ENCODE data around the gene FIGN. TPM values are rescaled to one million over a fixed set of nuclear protein-coding genes. Genes with fewer than 3 reads are reported as not detected.

The FIGN gene
- total RNA-seq, 1 donor from 2014 or later: not detected

DNA sequence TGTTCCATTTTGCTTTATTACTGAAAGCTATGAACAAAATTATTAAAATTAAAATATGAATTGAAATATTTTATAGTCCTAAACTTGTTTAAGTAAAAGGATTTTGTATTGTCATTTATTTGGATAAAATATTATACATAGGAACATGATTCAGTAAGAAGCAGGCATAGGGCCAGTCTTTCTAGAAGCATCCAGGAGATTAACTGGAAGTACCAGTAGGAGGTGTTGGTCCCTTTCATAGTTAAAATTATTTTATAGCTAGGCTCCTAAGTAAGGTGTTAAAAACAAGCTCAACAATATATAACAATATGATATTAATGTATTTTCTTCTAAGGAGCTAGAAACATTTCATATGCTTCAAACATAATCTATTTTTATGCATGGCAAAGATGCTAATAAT, 43.7 kb downstream of the FIGN start:
- no peaks in the 10 kb centered on the region for H3K27me3 Mint-ChIP-seq (ENCODE audit: insufficient read depth)
- no peaks in the 10 kb centered on the region for H3K9me3 Mint-ChIP-seq
- no peak overlapping the region for H3K4me3 Mint-ChIP-seq
- no peaks in the 10 kb centered on the region for H3K36me3 Mint-ChIP-seq (ENCODE audit: low read depth)
- intact Hi-C loops (cut with micrococcal nuclease): no loop called here
- DNase-seq (ENCODE audit: low spot score): no peak
- no peak overlapping the region for H3K27ac Mint-ChIP-seq
- no peaks in the 10 kb centered on the region for H3K4me1 Mint-ChIP-seq (ENCODE audit: low read depth)

DNA sequence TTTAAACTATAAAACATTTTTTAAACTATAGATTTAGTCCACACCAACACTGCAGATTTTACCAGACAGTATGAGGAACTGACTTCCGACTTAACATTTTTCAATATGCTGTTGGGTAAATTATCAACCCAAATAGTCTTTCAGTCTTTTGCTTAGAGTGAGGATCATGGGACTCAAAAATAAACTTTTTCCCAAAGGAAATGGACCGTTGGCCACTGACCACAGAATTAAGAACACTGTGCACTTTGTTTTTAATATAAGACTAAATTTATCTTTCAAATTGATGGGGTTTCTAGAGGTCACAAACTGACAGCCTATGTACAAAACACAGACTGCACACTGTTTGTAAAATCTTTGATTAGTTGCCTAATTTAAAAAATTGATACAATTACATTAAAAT, 44.9 kb downstream of the FIGN start:
- Mint-ChIP-seq H3K4me1 (ENCODE audit: low read depth) (no peaks in the 10 kb centered on the region), H3K4me3 (no peak overlapping the region), H3K36me3 (ENCODE audit: low read depth) (no peaks in the 10 kb centered on the region), H3K9me3 (no peaks in the 10 kb centered on the region), H3K27ac (no peak overlapping the region), H3K27me3 (ENCODE audit: insufficient read depth) (no peaks in the 10 kb centered on the region)
- no peak for DNase-seq (ENCODE audit: low spot score)
- intact Hi-C loops (cut with micrococcal nuclease): no loop called here

DNA sequence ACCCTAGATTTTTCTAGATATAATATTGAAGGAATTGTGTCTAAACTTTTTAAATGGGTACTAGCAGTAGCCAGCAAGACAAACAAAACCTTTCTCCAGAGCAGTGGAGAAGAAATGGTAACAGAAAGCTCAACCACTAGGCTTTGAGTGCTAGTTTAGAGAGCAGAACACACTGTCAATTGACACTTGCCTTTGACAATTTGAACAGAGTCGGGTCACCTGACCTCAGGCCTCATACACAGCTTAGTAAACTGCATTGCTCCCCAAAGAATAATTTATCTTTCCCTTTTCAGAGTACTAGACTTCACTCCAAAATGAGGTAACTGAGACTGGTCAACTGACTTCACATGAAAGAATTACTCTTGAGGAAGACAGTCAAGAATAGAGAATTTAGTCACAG, 48.6 kb downstream of the FIGN start:
- intact Hi-C loops (cut with micrococcal nuclease): no loop called here
- Mint-ChIP-seq H3K4me1 (ENCODE audit: low read depth) (no peaks in the 10 kb centered on the region), H3K27ac (no peak overlapping the region), H3K36me3 (ENCODE audit: low read depth) (no peaks in the 10 kb centered on the region), H3K27me3 (ENCODE audit: insufficient read depth) (no peaks in the 10 kb centered on the region), H3K9me3 (no peaks in the 10 kb centered on the region), H3K4me3 (no peak overlapping the region)
- no peak for DNase-seq (ENCODE audit: low spot score)

DNA sequence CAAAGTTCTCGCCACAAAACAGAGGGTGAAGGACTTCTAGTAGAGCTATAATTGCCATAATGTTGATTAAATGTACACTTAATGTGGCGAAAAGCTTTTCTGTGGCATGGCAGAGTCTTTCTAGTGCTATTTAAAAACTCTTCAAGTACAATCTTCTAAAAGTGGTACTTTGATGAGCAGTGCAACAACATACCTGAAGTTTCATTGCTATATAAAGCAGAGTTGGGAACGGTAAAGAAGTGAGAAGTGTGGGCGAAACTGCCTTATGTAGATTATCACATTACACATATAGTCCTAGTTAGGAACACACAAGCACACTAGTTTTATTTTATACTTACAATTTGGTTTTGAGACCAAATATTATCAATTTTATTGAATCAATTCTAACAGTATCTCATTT, 49.5 kb downstream of the FIGN start:
- Mint-ChIP-seq H3K27me3 (ENCODE audit: insufficient read depth) (no peaks in the 10 kb centered on the region), H3K9me3 (no peaks in the 10 kb centered on the region), H3K36me3 (ENCODE audit: low read depth) (no peaks in the 10 kb centered on the region), H3K27ac (no peak overlapping the region), H3K4me1 (ENCODE audit: low read depth) (no peaks in the 10 kb centered on the region), H3K4me3 (no peak overlapping the region)
- intact Hi-C loops (cut with micrococcal nuclease): no loop called here
- no peak for DNase-seq (ENCODE audit: low spot score)

DNA sequence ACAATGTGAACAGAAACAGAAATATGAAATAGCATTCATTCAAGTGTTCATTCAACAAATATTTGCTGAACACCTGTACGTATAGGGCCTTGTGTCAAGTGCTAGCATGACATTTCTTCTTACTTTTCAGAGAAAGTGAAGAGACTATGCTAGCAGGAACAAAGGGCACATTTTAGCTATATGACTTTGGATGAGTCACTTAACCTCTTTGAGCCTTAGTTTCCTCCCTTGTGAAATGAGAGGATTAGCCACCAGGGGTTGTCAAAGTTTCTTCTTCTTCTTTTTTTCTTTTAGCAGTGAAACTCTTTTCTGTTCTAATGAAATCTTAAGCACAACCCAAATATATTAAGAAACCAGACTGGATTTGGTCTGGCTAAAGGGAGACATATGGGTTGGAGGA, 53.1 kb downstream of the FIGN start:
- H3K36me3 Mint-ChIP-seq (ENCODE audit: low read depth): no peaks in the 10 kb centered on the region
- no peak overlapping the region for H3K4me3 Mint-ChIP-seq
- H3K27me3 Mint-ChIP-seq (ENCODE audit: insufficient read depth): no peaks in the 10 kb centered on the region
- intact Hi-C loops (cut with micrococcal nuclease): no loop called here
- H3K9me3 Mint-ChIP-seq: no peaks in the 10 kb centered on the region
- DNase-seq (ENCODE audit: low spot score): no peak
- H3K27ac Mint-ChIP-seq: no peak overlapping the region
- no peaks in the 10 kb centered on the region for H3K4me1 Mint-ChIP-seq (ENCODE audit: low read depth)

DNA sequence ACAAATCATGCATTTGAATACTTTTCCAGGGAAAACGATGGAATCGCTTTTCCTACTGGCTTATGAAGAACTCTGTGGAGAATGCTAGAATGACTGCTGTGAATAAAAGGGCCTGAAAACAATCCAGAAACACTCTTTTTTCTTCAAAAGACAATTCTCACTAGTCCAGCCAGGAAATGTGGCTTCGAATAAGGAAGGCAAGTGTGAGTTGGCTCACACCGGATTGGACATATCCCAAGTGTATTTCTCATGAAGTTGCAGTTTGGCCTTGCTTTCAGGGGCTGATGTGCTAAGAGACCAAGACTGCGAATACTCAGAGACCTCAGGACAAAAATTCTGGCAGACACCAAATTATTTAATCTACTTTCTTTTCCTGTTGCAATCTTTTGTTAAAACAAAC, 54.1 kb downstream of the FIGN start:
- H3K4me3 Mint-ChIP-seq: no peak overlapping the region
- H3K27ac Mint-ChIP-seq: no peak overlapping the region
- H3K36me3 Mint-ChIP-seq (ENCODE audit: low read depth): no peaks in the 10 kb centered on the region
- intact Hi-C loops (cut with micrococcal nuclease): no loop called here
- H3K9me3 Mint-ChIP-seq: no peaks in the 10 kb centered on the region
- H3K4me1 Mint-ChIP-seq (ENCODE audit: low read depth): no peaks in the 10 kb centered on the region
- H3K27me3 Mint-ChIP-seq (ENCODE audit: insufficient read depth): no peaks in the 10 kb centered on the region
- no peak for DNase-seq (ENCODE audit: low spot score)

DNA sequence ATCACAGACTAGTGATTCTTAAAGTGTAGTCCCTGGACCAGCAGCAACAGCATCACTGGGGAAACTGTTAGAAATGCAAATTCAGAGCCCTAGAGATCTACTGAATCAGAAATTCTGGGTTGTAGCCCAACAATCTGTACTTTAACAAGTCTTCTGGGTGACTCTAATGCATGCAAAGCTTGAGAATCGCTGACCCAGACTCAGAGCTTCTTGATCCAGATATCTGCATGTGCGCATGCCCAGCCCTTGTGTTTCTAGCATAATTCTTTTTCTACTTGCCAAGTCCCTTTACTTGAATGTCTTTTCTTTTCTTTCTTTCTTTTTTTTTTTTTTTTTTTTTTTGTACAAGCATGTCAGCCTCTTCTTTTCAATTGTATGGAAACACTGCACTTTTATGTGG, 60.4 kb downstream of the FIGN start:
- Mint-ChIP-seq H3K4me1 (ENCODE audit: low read depth) (no peaks in the 10 kb centered on the region), H3K36me3 (ENCODE audit: low read depth) (no peaks in the 10 kb centered on the region), H3K9me3 (no peaks in the 10 kb centered on the region), H3K27me3 (ENCODE audit: insufficient read depth) (no peaks in the 10 kb centered on the region), H3K27ac (no peak overlapping the region), H3K4me3 (no peak overlapping the region)
- intact Hi-C loops (cut with micrococcal nuclease): no loop called here
- DNase-seq (ENCODE audit: low spot score): no peak

DNA sequence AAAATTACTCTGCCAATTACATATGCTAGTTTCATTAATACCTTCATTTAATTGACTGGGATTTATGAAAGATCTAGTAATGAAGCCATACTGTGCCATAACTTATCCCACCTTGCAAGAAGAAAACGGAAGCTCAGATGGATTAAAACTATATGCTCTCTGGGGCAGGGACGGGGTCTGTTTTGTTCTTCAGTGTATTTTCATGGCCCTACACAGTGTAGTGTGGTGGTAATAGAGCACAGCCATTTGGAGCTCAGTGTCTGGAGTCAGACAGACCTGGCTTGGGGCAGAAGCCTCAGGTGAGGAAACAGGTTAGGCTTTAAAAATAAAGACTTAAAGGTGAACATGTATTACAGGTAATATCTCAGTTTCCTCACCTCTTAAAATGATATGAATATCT, 62.3 kb downstream of the FIGN start:
- H3K27me3 Mint-ChIP-seq (ENCODE audit: insufficient read depth): no peaks in the 10 kb centered on the region
- intact Hi-C loops (cut with micrococcal nuclease): no loop called here
- H3K4me1 Mint-ChIP-seq (ENCODE audit: low read depth): no peaks in the 10 kb centered on the region
- H3K9me3 Mint-ChIP-seq: no peaks in the 10 kb centered on the region
- H3K36me3 Mint-ChIP-seq (ENCODE audit: low read depth): no peaks in the 10 kb centered on the region
- DNase-seq (ENCODE audit: low spot score): no peak
- H3K4me3 Mint-ChIP-seq: no peak overlapping the region
- H3K27ac Mint-ChIP-seq: no peak overlapping the region

DNA sequence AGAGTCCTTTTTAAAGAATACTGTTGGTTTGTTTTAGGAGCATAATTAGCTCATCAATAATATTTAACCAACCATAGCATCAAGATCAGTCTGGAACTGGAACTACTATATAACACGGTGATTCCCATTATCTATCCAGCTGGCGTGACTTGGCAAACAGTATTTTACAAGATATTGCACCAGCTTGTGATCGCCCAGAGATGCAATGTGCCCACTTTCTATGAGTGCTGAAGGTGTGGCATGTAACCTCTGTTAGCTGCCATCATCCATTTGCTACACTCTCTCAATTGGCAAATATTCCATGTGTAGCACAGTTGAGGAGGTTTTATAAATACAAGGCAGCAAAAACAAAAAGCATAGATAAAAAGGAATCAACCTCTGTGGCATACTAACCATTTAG, 64.9 kb downstream of the FIGN start:
- DNase-seq (ENCODE audit: low spot score): no peak
- Mint-ChIP-seq H3K9me3 (no peaks in the 10 kb centered on the region), H3K4me1 (ENCODE audit: low read depth) (no peaks in the 10 kb centered on the region), H3K27me3 (ENCODE audit: insufficient read depth) (no peaks in the 10 kb centered on the region), H3K27ac (no peak overlapping the region), H3K4me3 (no peak overlapping the region), H3K36me3 (ENCODE audit: low read depth) (no peaks in the 10 kb centered on the region)
- intact Hi-C loops (cut with micrococcal nuclease): no loop called here

DNA sequence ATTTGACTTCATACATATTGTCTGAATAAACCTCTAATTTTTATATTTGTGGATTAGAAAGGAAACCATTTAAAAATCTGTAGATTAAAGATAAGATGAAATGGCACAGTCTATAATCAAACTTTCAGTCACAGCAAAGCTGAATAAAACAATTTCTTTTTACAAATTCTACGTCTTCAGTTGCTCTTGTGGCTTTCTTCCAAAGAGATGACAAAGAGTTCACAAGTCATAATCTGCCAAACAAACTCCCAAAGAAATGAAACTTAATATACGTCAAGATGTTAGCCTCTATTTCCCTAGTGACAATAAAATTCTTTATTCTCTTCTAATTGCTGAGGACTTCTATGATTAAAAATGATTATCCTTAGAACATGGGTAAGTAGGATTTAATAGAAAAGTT, 66.3 kb downstream of the FIGN start:
- no peaks in the 10 kb centered on the region for H3K9me3 Mint-ChIP-seq

DNA sequence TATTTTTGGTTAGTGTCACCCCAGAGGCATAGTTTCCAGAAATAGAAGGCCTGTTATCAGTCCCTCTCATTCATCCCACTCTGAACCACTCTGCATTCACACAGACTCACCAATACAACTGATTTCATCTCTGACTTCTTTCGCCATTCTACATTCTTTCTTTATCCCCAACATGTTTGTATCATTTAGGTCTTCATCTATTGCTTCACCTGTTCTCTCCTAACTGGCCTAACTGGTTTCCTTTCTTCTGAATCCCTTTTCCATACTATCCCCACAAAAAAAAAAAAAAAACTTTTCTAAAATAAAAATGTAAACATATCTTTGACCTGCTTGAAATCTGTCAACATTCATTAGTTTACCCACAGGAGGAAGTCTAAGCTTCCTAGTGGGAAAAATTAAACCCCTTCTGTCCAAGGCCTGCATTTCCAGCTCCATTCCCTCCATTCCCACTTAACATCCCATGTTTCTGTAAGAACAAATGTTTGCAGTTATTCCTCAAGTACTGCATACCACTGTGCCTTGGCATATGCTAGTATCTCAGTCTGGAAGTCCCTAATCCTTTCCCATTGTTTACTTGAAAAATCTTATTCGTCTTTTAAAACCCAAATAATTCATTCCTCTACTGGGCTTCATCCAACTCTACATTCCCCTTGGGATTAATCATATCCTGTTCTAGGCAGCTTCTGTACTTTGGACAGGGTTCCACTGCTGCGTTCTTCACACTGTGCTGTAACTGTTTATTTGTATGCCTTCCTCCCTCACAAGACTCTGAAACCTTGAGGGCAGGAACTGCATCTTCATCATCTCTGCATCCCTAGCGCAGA, 68.5 kb downstream of the FIGN start:
- intact Hi-C loops (cut with micrococcal nuclease): no loop called here
- no peak overlapping the region for H3K4me3 Mint-ChIP-seq
- H3K27ac Mint-ChIP-seq: no peak overlapping the region
- no peaks in the 10 kb centered on the region for H3K9me3 Mint-ChIP-seq
- H3K27me3 Mint-ChIP-seq (ENCODE audit: insufficient read depth): no peaks in the 10 kb centered on the region
- no peak for DNase-seq (ENCODE audit: low spot score)
- H3K36me3 Mint-ChIP-seq (ENCODE audit: low read depth): no peaks in the 10 kb centered on the region
- no peaks in the 10 kb centered on the region for H3K4me1 Mint-ChIP-seq (ENCODE audit: low read depth)

More for the DNA sequence above, 66.3 kb downstream of the FIGN start:
- no peaks in the 10 kb centered on the region for H3K4me1 Mint-ChIP-seq (ENCODE audit: low read depth)
- DNase-seq (ENCODE audit: low spot score): no peak
- H3K27ac Mint-ChIP-seq: no peak overlapping the region
- intact Hi-C loops (cut with micrococcal nuclease): no loop called here
- no peaks in the 10 kb centered on the region for H3K27me3 Mint-ChIP-seq (ENCODE audit: insufficient read depth)
- H3K36me3 Mint-ChIP-seq (ENCODE audit: low read depth): no peaks in the 10 kb centered on the region
- H3K4me3 Mint-ChIP-seq: no peak overlapping the region

DNA sequence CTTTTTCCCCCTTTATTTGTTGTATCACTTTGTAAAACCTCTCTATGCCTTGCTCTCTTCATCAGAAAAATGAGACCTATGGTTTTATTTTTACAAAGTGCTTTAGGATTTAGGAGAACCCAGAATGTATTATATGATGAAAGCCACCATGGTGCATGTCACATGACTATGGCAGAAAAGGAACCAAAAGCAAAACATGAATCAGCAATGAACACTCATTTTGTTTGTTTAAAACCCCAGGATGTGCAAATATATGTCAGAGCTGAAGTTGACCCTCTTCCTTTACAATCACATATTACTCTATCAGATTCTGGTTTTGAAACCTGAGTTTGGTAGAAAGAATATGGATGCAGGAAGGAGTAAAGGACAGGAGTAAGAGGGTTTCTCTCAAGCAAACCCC, 70.0 kb downstream of the FIGN start:
- intact Hi-C loops (cut with micrococcal nuclease): no loop called here
- Mint-ChIP-seq H3K4me3 (no peak overlapping the region), H3K9me3 (no peaks in the 10 kb centered on the region), H3K27me3 (ENCODE audit: insufficient read depth) (no peaks in the 10 kb centered on the region), H3K4me1 (ENCODE audit: low read depth) (no peaks in the 10 kb centered on the region), H3K36me3 (ENCODE audit: low read depth) (no peaks in the 10 kb centered on the region), H3K27ac (no peak overlapping the region)
- no peak for DNase-seq (ENCODE audit: low spot score)

DNA sequence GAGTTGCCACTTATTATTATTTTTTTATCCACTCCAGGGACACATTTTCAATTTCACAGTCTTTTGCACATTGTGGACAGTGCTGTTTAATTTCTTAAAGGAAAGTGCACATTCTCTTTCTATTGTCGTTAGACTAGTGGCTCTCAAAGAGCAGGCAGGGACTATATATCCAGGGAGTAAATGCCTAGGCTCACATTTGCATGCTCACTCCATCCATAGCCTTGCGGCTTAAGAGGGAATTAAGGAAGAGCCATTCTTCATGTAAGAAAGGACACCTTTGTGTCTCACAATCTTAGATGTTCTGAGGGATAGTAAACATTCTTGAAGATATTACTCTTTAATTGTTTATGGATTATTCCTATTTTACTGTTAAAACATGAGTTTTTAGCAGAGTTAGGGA, 70.8 kb downstream of the FIGN start:
- Mint-ChIP-seq H3K27me3 (ENCODE audit: insufficient read depth) (no peaks in the 10 kb centered on the region), H3K27ac (no peak overlapping the region), H3K4me1 (ENCODE audit: low read depth) (no peaks in the 10 kb centered on the region), H3K4me3 (no peak overlapping the region), H3K36me3 (ENCODE audit: low read depth) (no peaks in the 10 kb centered on the region), H3K9me3 (no peaks in the 10 kb centered on the region)
- DNase-seq (ENCODE audit: low spot score): no peak
- intact Hi-C loops (cut with micrococcal nuclease): no loop called here

DNA sequence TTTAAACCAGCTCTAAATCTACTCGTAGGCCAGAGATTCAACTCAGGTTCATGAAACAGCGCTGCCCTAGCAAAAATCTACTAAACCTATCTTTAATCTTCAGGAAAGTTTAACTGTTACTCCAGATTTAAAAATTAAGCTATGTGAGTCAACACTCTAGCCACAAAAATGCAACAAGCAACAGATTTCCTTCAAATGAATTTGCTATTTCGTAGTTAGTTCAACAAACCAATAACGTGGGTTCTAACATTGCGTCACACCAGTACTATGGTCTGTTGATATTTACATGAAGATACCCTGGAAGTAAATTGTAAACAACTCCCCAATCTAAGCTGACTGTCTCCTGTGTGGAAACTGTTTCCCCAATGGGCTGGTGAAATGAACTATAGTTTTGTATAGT, 71.2 kb downstream of the FIGN start:
- no peak overlapping the region for H3K27ac Mint-ChIP-seq
- no peaks in the 10 kb centered on the region for H3K36me3 Mint-ChIP-seq (ENCODE audit: low read depth)
- H3K9me3 Mint-ChIP-seq: no peaks in the 10 kb centered on the region
- DNase-seq (ENCODE audit: low spot score): no peak
- H3K4me1 Mint-ChIP-seq (ENCODE audit: low read depth): no peaks in the 10 kb centered on the region
- H3K4me3 Mint-ChIP-seq: no peak overlapping the region
- no peaks in the 10 kb centered on the region for H3K27me3 Mint-ChIP-seq (ENCODE audit: insufficient read depth)
- intact Hi-C loops (cut with micrococcal nuclease): no loop called here

All from activated T-helper 1 cell treated with anti-CD3 and anti-CD28 coated beads, Interleukin-12 subunit alpha, Interleukin-12 subunit beta, Interleukin-2, Interleukin-4 antibody, amounts not matched to agents 30 ng/mL and 10 ng/mL and 1 ng/mL, durations not matched to agents 14 hours and 24 hours and 36 hours (primary cell).